Endothelial cell (in vitro differentiated cells): Measurements from ENCODE around the gene SNUPN. TPM values are rescaled to one million over a fixed set of nuclear protein-coding genes. Genes with fewer than 3 reads are reported as not detected.

Source experiments
- DNase-seq: peaks from one replicate; pipeline ENCODE4 v3.0.0; 2021; ENCODE audit warnings: low spot score
- H3K27ac Mint-ChIP-seq: one replicate; pipeline ENCODE4 v1.8.0; 2021; ENCODE audit warnings: mixed read lengths, inconsistent platforms; ENCODE audit not compliant: unreplicated experiment
- H3K27me3 Mint-ChIP-seq: one replicate; pipeline ENCODE4 v1.8.0; 2021; ENCODE audit warnings: mild to moderate bottlenecking, moderate library complexity, mixed read lengths, inconsistent platforms; ENCODE audit not compliant: unreplicated experiment
- H3K36me3 Mint-ChIP-seq: one replicate; pipeline ENCODE4 v1.8.0; 2021; ENCODE audit warnings: mild to moderate bottlenecking, low read depth, mixed read lengths, inconsistent platforms; ENCODE audit not compliant: unreplicated experiment
- H3K4me1 Mint-ChIP-seq: one replicate; pipeline ENCODE4 v1.8.0; 2021; ENCODE audit warnings: mild to moderate bottlenecking, mixed read lengths, inconsistent platforms; ENCODE audit not compliant: unreplicated experiment
- H3K4me3 Mint-ChIP-seq: one replicate; pipeline ENCODE4 v1.8.0; 2021; ENCODE audit warnings: mild to moderate bottlenecking, mixed read lengths, inconsistent platforms; ENCODE audit not compliant: unreplicated experiment
- H3K9me3 Mint-ChIP-seq: one replicate; pipeline ENCODE4 v1.8.0; 2021; ENCODE audit warnings: mixed read lengths, inconsistent platforms; ENCODE audit not compliant: unreplicated experiment
- CTCF ChIP-seq: fragments of 200-600 bp; sonication (generic); IDR thresholded peaks from one replicate; pipeline ENCODE4 v1.5.0; 2021; ENCODE audit warnings: antibody characterized with exemption; ENCODE audit not compliant: unreplicated experiment
- total RNA-seq: library from RNA; stranded (reverse); fragmentation: NEBNext Ultra II Directional; extraction: Animal tissue kit (Norgen Biotek cat#: 25700); gene quantifications from one replicate; pipeline ENCODE4 v1.2.1, GENCODE V29; 2021; ENCODE audit not compliant: unreplicated experiment

Gene SNUPN
- total RNA-seq, 1 donor from 2014 or later: 16.5 TPM

GRCh38 chr15:75620058-75620820 lies 5.3 kb downstream of the SNUPN start:
- no peaks in the 10 kb centered on the region for H3K27me3 Mint-ChIP-seq
- H3K9me3 Mint-ChIP-seq: no peaks in the 10 kb centered on the region
- no peak overlapping the region for H3K27ac Mint-ChIP-seq
- peaks cover 3% of the 10 kb centered on the region for H3K4me1 Mint-ChIP-seq
- H3K36me3 Mint-ChIP-seq: peaks cover 22% of the 10 kb centered on the region
- H3K4me3 Mint-ChIP-seq: no peak overlapping the region
- DNase-seq: no peak
- no peak for TF ChIP-seq CTCF

- H3K27ac Mint-ChIP-seq: no peak overlapping the region
- H3K4me3 Mint-ChIP-seq: no peak overlapping the region
- H3K4me1 Mint-ChIP-seq: peaks cover 3% of the 10 kb centered on the region
- no peaks in the 10 kb centered on the region for H3K9me3 Mint-ChIP-seq
- peaks cover 35% of the 10 kb centered on the region for H3K36me3 Mint-ChIP-seq
- no peak for DNase-seq
- no peak for TF ChIP-seq CTCF
- H3K27me3 Mint-ChIP-seq: no peaks in the 10 kb centered on the region
Observed at GRCh38 chr15:75616766-75617165, 8.8 kb downstream of the SNUPN start.

GRCh38 chr15:75606711-75607699 lies 18.5 kb downstream of the SNUPN start:
- no peak for TF ChIP-seq CTCF
- H3K27me3 Mint-ChIP-seq: no peaks in the 10 kb centered on the region
- no peak for DNase-seq
- H3K4me3 Mint-ChIP-seq: no peak overlapping the region
- peaks cover 32% of the 10 kb centered on the region for H3K36me3 Mint-ChIP-seq
- H3K4me1 Mint-ChIP-seq: no peaks in the 10 kb centered on the region
- no peaks in the 10 kb centered on the region for H3K9me3 Mint-ChIP-seq
- H3K27ac Mint-ChIP-seq: no peak overlapping the region

- no peaks in the 10 kb centered on the region for H3K9me3 Mint-ChIP-seq
- TF ChIP-seq CTCF: no peak
- no peak overlapping the region for H3K4me3 Mint-ChIP-seq
- H3K4me1 Mint-ChIP-seq: no peaks in the 10 kb centered on the region
- H3K36me3 Mint-ChIP-seq: peaks cover 32% of the 10 kb centered on the region
- H3K27ac Mint-ChIP-seq: no peak overlapping the region
- H3K27me3 Mint-ChIP-seq: no peaks in the 10 kb centered on the region
- no peak for DNase-seq
Observed at GRCh38 chr15:75606026-75606425, 19.5 kb downstream of the SNUPN start.
